ENCODE data around the gene CDK6.
"Not testable (repeated sequence)": the region's sequence is repeated elsewhere in the genome, so short reads cannot be mapped to it uniquely, and the experiment has no call there.

DNA sequence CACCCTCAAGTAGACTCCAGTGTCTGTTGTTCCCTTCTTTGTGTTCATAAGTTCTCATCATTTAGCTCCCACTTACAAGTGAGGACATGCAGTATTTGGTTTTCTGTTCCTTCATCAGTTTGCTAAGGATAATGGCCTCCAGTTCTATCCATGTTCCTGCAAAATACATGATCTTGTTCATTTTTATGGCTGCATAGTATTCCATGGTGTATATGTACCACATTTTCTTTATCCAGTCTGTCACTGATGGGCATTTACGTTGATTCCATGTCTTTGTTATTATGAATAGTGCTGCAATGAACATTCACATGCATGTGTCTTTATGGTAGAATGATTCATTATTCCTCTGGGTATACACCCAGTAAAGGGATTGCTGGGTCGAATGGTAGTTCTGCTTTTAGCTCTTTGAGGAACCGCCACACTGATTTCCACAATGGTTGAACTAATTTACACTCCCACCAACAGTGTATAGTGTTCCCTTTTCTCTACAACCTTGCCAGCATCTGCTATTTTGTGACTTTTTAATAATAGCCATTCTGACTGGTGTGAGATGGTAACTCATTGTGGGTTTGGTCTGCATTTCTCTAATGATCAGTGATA, 79.0 kb downstream of the CDK6 start:
- TF ChIP-seq POLR2A (IDR thresholded peaks at IDR 0.05; ENCODE audit: control extremely low read depth in 1 of 2, low read depth in 2 of 2, low read length in 2 of 2); GABPA (IDR thresholded peaks at IDR 0.05; ENCODE audit: borderline replicate concordance, insufficient read depth, low read length); CEBPB (IDR thresholded peaks at IDR 0.05; ENCODE audit: low read depth, low read length); SP1 (IDR thresholded peaks at IDR 0.05; ENCODE audit: low read depth, low read length); POLR2AphosphoS5 (IDR thresholded peaks at IDR 0.05; ENCODE audit: low read depth, low read length); CREB1 (IDR thresholded peaks at IDR 0.05); CBX8 (IDR thresholded peaks at IDR 0.05; ENCODE audit: borderline replicate concordance, low read depth, low read length); GTF2F1 (IDR thresholded peaks at IDR 0.05; ENCODE audit: borderline replicate concordance, low read depth, low read length); RFX5 (IDR thresholded peaks at IDR 0.05; ENCODE audit: borderline replicate concordance, low read depth, low read length); TAF1 (IDR thresholded peaks at IDR 0.05; ENCODE audit: low read depth, low read length); NANOG (IDR thresholded peaks at IDR 0.05; ENCODE audit: insufficient read depth, low read depth, low read length, poor library complexity, severe bottlenecking): not testable (repeated sequence)
- TF ChIP-seq, protein P1, sequence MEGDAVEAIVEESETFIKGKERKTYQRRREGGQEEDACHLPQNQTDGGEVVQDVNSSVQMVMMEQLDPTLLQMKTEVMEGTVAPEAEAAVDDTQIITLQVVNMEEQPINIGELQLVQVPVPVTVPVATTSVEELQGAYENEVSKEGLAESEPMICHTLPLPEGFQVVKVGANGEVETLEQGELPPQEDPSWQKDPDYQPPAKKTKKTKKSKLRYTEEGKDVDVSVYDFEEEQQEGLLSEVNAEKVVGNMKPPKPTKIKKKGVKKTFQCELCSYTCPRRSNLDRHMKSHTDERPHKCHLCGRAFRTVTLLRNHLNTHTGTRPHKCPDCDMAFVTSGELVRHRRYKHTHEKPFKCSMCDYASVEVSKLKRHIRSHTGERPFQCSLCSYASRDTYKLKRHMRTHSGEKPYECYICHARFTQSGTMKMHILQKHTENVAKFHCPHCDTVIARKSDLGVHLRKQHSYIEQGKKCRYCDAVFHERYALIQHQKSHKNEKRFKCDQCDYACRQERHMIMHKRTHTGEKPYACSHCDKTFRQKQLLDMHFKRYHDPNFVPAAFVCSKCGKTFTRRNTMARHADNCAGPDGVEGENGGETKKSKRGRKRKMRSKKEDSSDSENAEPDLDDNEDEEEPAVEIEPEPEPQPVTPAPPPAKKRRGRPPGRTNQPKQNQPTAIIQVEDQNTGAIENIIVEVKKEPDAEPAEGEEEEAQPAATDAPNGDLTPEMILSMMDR (IDR thresholded peaks at IDR 0.05; ENCODE audit: control extremely low read depth in 1 of 3, insufficient read depth in 1 of 3, low read depth in 1 of 3, low read length in 3 of 3), result not testable (repeated sequence)
- TF ChIP-seq, protein P2, sequence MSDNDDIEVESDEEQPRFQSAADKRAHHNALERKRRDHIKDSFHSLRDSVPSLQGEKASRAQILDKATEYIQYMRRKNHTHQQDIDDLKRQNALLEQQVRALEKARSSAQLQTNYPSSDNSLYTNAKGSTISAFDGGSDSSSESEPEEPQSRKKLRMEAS (IDR thresholded peaks at IDR 0.05), result not testable (repeated sequence)

All from H1 (cell line).